Measurements from ENCODE around the gene VAV2. TPM values are rescaled to one million over a fixed set of nuclear protein-coding genes. Genes with fewer than 3 reads are reported as not detected.
A peak's percentile ranks its signal among the peaks of the same experiment; 100 is the strongest.

The VAV2 gene
- total and polyA plus RNA-seq, 2 experiments from 2014 or later: 8.1 to 28.9 TPM

GRCh38 chr9:133994353-133995011 is 2.4 kb upstream of the VAV2 start (continued):
- no peak for TF ChIP-seq REST (IDR thresholded peaks at IDR 0.05; ENCODE audit: unreplicated experiment)
- TF ChIP-seq POLR2AphosphoS5 (IDR thresholded peaks at IDR 0.05; ENCODE audit: low read depth): no peak

DNA sequence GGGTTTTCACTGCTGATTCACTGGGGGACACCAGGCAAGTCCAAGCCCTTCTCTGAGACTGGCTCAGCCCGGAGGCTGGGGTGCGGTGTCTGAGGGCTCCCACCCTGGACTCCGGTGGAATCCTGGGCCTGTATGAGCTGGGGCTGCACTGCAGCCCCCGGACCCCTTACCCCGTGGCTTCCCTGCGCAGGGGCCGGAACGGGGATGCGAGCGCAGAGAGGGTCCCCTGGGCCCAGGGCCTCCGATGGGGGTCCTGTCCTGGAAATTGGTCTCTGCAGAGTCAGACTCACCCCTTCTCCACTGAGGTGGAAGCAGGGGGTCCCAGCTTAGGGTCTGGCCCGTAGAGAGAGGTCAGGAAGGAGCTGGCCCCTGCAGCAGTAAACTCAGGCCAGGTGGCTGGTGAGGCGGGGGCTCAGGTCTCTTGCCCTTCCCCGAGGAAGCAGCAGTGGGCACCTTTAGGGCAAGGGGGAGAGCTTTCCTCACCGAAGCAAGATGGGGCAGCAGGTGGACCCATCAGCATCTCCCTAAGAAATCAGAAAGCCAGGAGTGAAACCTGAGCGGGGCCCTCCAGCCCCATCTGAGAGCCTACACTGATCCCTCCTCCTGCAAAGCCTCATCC is 1.6 kb upstream of the VAV2 start:
- no peaks in the 10 kb centered on the region for H3K36me3 Mint-ChIP-seq (ENCODE audit: low read depth)
- no peaks in the 10 kb centered on the region; the same call in 1 of the 2 replicates for H4K20me1 ChIP-seq (replicated peaks; ENCODE audit: insufficient read depth)
- 0 out of 2 replicates have a peak overlapping the region, but pooled peaks have one; percentile 88 for H2AFZ ChIP-seq
- H3K27ac ChIP-seq (ENCODE audit: low read depth): no peak overlapping the region
- no peaks in the 10 kb centered on the region for H3K9me2 ChIP-seq (ENCODE audit: insufficient read depth)
- DNase-seq (ENCODE audit: low spot score): no peak
- ATAC-seq: no peak; the same call in 2 of the 3 replicates
- H3K36me3 ChIP-seq (ENCODE audit: insufficient read depth): no peaks in the 10 kb centered on the region
- H3F3A ChIP-seq (replicated peaks; ENCODE audit: low read depth): 0 out of 2 replicates have a peak, but pooled peaks cover 4% of the 10 kb centered on the region
- H3K4me3 ChIP-seq: peak overlapping the region; percentile 91
- peaks cover 17% of the 10 kb centered on the region; the same call in 1 of the 2 replicates for H3K4me1 ChIP-seq (ENCODE audit: insufficient read depth)
- H3K4me1 Mint-ChIP-seq: peaks cover 22% of the 10 kb centered on the region
- peak overlapping the region; percentile 99 for H3K4me2 ChIP-seq
- H3K27me3 Mint-ChIP-seq (ENCODE audit: insufficient read depth, low read depth, poor library complexity): peaks cover 14% of the 10 kb centered on the region
- H3K27ac Mint-ChIP-seq: no peak overlapping the region
- no peaks in the 10 kb centered on the region for H3K27me3 ChIP-seq (ENCODE audit: insufficient read depth)
- peak overlapping the region; percentile 71 for H3K4me3 Mint-ChIP-seq
- H3K9me3 Mint-ChIP-seq: no peaks in the 10 kb centered on the region; the same call in 2 of the 3 replicates
- H3K79me2 ChIP-seq (replicated peaks; ENCODE audit: insufficient read depth): peaks cover 25% of the 10 kb centered on the region
- TF ChIP-seq, protein P1, sequence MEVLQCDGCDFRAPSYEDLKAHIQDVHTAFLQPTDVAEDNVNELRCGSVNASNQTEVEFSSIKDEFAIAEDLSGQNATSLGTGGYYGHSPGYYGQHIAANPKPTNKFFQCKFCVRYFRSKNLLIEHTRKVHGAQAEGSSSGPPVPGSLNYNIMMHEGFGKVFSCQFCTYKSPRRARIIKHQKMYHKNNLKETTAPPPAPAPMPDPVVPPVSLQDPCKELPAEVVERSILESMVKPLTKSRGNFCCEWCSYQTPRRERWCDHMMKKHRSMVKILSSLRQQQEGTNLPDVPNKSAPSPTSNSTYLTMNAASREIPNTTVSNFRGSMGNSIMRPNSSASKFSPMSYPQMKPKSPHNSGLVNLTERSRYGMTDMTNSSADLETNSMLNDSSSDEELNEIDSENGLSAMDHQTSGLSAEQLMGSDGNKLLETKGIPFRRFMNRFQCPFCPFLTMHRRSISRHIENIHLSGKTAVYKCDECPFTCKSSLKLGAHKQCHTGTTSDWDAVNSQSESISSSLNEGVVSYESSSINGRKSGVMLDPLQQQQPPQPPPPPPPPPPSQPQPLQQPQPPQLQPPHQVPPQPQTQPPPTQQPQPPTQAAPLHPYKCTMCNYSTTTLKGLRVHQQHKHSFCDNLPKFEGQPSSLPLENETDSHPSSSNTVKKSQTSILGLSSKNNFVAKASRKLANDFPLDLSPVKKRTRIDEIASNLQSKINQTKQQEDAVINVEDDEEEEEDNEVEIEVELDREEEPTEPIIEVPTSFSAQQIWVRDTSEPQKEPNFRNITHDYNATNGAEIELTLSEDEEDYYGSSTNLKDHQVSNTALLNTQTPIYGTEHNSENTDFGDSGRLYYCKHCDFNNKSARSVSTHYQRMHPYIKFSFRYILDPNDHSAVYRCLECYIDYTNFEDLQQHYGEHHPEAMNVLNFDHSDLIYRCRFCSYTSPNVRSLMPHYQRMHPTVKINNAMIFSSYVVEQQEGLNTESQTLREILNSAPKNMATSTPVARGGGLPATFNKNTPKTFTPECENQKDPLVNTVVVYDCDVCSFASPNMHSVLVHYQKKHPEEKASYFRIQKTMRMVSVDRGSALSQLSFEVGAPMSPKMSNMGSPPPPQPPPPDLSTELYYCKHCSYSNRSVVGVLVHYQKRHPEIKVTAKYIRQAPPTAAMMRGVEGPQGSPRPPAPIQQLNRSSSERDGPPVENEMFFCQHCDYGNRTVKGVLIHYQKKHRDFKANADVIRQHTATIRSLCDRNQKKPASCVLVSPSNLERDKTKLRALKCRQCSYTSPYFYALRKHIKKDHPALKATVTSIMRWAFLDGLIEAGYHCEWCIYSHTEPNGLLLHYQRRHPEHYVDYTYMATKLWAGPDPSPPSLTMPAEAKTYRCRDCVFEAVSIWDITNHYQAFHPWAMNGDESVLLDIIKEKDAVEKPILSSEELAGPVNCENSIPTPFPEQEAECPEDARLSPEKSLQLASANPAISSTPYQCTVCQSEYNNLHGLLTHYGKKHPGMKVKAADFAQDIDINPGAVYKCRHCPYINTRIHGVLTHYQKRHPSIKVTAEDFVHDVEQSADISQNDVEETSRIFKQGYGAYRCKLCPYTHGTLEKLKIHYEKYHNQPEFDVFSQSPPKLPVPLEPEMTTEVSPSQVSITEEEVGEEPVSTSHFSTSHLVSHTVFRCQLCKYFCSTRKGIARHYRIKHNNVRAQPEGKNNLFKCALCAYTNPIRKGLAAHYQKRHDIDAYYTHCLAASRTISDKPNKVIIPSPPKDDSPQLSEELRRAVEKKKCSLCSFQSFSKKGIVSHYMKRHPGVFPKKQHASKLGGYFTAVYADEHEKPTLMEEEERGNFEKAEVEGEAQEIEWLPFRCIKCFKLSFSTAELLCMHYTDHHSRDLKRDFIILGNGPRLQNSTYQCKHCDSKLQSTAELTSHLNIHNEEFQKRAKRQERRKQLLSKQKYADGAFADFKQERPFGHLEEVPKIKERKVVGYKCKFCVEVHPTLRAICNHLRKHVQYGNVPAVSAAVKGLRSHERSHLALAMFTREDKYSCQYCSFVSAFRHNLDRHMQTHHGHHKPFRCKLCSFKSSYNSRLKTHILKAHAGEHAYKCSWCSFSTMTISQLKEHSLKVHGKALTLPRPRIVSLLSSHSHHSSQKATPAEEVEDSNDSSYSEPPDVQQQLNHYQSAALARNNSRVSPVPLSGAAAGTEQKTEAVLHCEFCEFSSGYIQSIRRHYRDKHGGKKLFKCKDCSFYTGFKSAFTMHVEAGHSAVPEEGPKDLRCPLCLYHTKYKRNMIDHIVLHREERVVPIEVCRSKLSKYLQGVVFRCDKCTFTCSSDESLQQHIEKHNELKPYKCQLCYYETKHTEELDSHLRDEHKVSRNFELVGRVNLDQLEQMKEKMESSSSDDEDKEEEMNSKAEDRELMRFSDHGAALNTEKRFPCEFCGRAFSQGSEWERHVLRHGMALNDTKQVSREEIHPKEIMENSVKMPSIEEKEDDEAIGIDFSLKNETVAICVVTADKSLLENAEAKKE (CRISPR knock-in tag; IDR thresholded peaks at IDR 0.05): no peak
- TF ChIP-seq NANOG (IDR thresholded peaks at IDR 0.05; ENCODE audit: borderline replicate concordance) (no peak), JUNB (IDR thresholded peaks at IDR 0.05; ENCODE audit: unreplicated experiment) (no peak), EZH2 (IDR thresholded peaks at IDR 0.05; ENCODE audit: low read depth, unreplicated experiment) (no peak), CREB1 (CRISPR knock-in tag; IDR thresholded peaks at IDR 0.05; ENCODE audit: low read depth) (no peak), ETS1 (IDR thresholded peaks at IDR 0.05) (no peak), POLR2AphosphoS5 (IDR thresholded peaks at IDR 0.05; ENCODE audit: low read depth) (no peak), EZH2phosphoT487 (IDR thresholded peaks at IDR 0.05; ENCODE audit: unreplicated experiment) (no peak), ZNF114 (CRISPR knock-in tag; IDR thresholded peaks at IDR 0.05) (no peak)

Measured in GM23338 (cell line).